Measurements from ENCODE around the gene NRIP1. TPM values are rescaled to one million over a fixed set of nuclear protein-coding genes. Genes with fewer than 3 reads are reported as not detected.

Gene NRIP1
- total and polyA plus RNA-seq, 10 of the 15 experiments (the other 5 are each of a cell fraction or from before 2014, with no cell fraction given): 2.9 to 26.1 (median 9.3) TPM

- no peak for TF ChIP-seq JUND (IDR thresholded peaks at IDR 0.05; ENCODE audit: low read depth, low read length)
- no peak for TF ChIP-seq SKIL (IDR thresholded peaks at IDR 0.05; ENCODE audit: low read depth, poor library complexity, severe bottlenecking)
- TF ChIP-seq NBN (IDR thresholded peaks at IDR 0.05): no peak
- no peak for TF ChIP-seq TCF7 (IDR thresholded peaks at IDR 0.05; ENCODE audit: borderline replicate concordance)
- no peak for TF ChIP-seq E2F4 (IDR thresholded peaks at IDR 0.05; ENCODE audit: low read depth, low read length)
- no peak for TF ChIP-seq IRF5 (IDR thresholded peaks at IDR 0.05; ENCODE audit: borderline replicate concordance)
- TF ChIP-seq LARP7 (IDR thresholded peaks at IDR 0.05): no peak
- TF ChIP-seq ETV6 (conservative IDR thresholded peaks at IDR 0.05 in 1 of 2, IDR thresholded peaks at IDR 0.05 in 1 of 2; ENCODE audit: borderline replicate concordance in 1 of 2, low read depth in 1 of 2): no peak
- TF ChIP-seq BRCA1 (IDR thresholded peaks at IDR 0.05; ENCODE audit: low read depth, low read length): no peak
- TF ChIP-seq SPI1 (IDR thresholded peaks at IDR 0.05; ENCODE audit: borderline replicate concordance, insufficient read depth, low read depth, low read length): no peak
- no peak for TF ChIP-seq POLR2A (IDR thresholded peaks at IDR 0.05; ENCODE audit: low read depth, low read length)
- no peak for TF ChIP-seq ESRRA (IDR thresholded peaks at IDR 0.05; ENCODE audit: low read length)
Observed at GRCh38 chr21:15052459-15052763, 12.4 kb downstream of the NRIP1 start (continued).

All from GM12878 (cell line).